ENCODE results near the gene SPO11.

- TF ChIP-seq CTCF (IDR thresholded peaks at IDR 0.05) (no peak), POLR2AphosphoS5 (IDR thresholded peaks at IDR 0.05) (no peak)
Observed at GRCh38 chr20:57347393-57347792, 17.8 kb downstream of the SPO11 start.
